HepG2 (cell line): ENCODE measurements around the gene PPP2R2C.

ENCODE experiments used
- ELF1 ChIP-seq: sonication (generic); formaldehyde crosslinking; IDR thresholded peaks from 2 replicates; pipeline ENCODE4 v1.4.0; 2020; ENCODE audit warnings: missing genetic modification reagents
- HINFP ChIP-seq: sonication (generic); formaldehyde crosslinking; IDR thresholded peaks from 2 replicates; pipeline ENCODE4 v1.4.0; 2020; ENCODE audit warnings: low read depth, mild to moderate bottlenecking, missing genetic modification reagents
- KAT2B ChIP-seq: fragments of 150-350 bp; IDR thresholded peaks from 2 replicates; pipeline ENCODE4 v1.6.1; 2014; ENCODE audit warnings: low read depth, low read length, borderline replicate concordance
- ZC3H4 ChIP-seq: sonication (generic); formaldehyde crosslinking; IDR thresholded peaks from 2 replicates; pipeline ENCODE4 v1.4.0; 2020; ENCODE audit warnings: missing genetic modification reagents, borderline replicate concordance
- ZNF790 ChIP-seq: sonication (generic); formaldehyde crosslinking; IDR thresholded peaks from 2 replicates; pipeline ENCODE4 v1.8.0; 2022; ENCODE audit warnings: missing genetic modification reagents, mild to moderate bottlenecking, borderline replicate concordance
- ZSCAN31 ChIP-seq: sonication (generic); formaldehyde crosslinking; IDR thresholded peaks from 2 replicates; pipeline ENCODE4 v1.5.0; 2020; ENCODE audit warnings: low read depth, mild to moderate bottlenecking, missing genetic modification reagents
- TF ChIP-seq, protein P1 (sequence below), 2 experiments: sonication (generic) in 1 of 2; formaldehyde crosslinking in 1 of 2; IDR thresholded peaks; 2 replicates each; pipeline versions ENCODE4 v1.5.1 to v1.6.1; 2011 to 2020; ENCODE audit warnings: borderline replicate concordance in 1 of 2, low read depth in 1 of 2, low read length in 1 of 2, mild to moderate bottlenecking in 1 of 2, missing genetic modification reagents in 1 of 2, moderate library complexity in 1 of 2

- no peak for TF ChIP-seq ZNF790 (CRISPR knock-in tag)
- TF ChIP-seq, protein P1, sequence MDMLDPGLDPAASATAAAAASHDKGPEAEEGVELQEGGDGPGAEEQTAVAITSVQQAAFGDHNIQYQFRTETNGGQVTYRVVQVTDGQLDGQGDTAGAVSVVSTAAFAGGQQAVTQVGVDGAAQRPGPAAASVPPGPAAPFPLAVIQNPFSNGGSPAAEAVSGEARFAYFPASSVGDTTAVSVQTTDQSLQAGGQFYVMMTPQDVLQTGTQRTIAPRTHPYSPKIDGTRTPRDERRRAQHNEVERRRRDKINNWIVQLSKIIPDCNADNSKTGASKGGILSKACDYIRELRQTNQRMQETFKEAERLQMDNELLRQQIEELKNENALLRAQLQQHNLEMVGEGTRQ (IDR thresholded peaks at IDR 0.05; ENCODE audit: low read depth, low read length) = no peak
- TF ChIP-seq, protein P1 (CRISPR knock-in tag; IDR thresholded peaks at IDR 0.05; ENCODE audit: borderline replicate concordance) = no peak
- TF ChIP-seq KAT2B = no peak
- TF ChIP-seq ELF1 (CRISPR knock-in tag) = no peak
- TF ChIP-seq ZSCAN31 = no peak
- TF ChIP-seq ZC3H4 (CRISPR knock-in tag) = no peak
- TF ChIP-seq HINFP (CRISPR knock-in tag) = no peak
Measured at GRCh38 chr4:6381571-6382123, 90.8 kb downstream of the PPP2R2C start.
